Fibroblast of lung (primary cell): ENCODE data around the gene C7orf57. TPM values are rescaled to one million over a fixed set of nuclear protein-coding genes. Genes with fewer than 3 reads are reported as not detected.
A peak's percentile ranks its signal among the peaks of the same experiment; 100 is the strongest.

Experiments used
- DNase-seq, 2 donors: peaks; one replicate each; pipeline versions ENCODE4 v3.0.0 to v3.0.0-alpha.2; 2010; ENCODE audit warnings: low read depth in 2 of 2
- H2AFZ ChIP-seq: 2 replicates; pipeline ENCODE4 v1.5.1; 2012; ENCODE audit warnings: low read length, control low read depth, inconsistent platforms
- H3K27ac ChIP-seq: 2 replicates; pipeline ENCODE4 v1.5.1; 2011; ENCODE audit warnings: low read length, control low read depth; ENCODE audit not compliant: insufficient read depth
- H3K27me3 ChIP-seq: 2 replicates; pipeline ENCODE4 v1.5.1; 2011; ENCODE audit warnings: mild to moderate bottlenecking, low read length; ENCODE audit not compliant: control insufficient read depth, insufficient read depth
- H3K36me3 ChIP-seq: 2 replicates; pipeline ENCODE4 v1.5.1; 2011; ENCODE audit warnings: low read length; ENCODE audit not compliant: control insufficient read depth, insufficient read depth
- H3K4me1 ChIP-seq: 2 replicates; pipeline ENCODE4 v1.5.1; 2011; ENCODE audit warnings: low read length; ENCODE audit not compliant: control insufficient read depth, insufficient read depth; ENCODE audit errors: extremely low read depth
- H3K4me2 ChIP-seq: 2 replicates; pipeline ENCODE4 v1.5.1; 2011; ENCODE audit warnings: low read length, control low read depth; ENCODE audit not compliant: insufficient read depth; ENCODE audit errors: extremely low read depth
- H3K4me3 ChIP-seq, 4 experiments: fragments of 200-600 bp in 1 of 4; sonication (generic) in 1 of 4; replicated peaks in 1 of 4; 2 replicates each; pipeline ENCODE4 v1.5.1; 2011 to 2016; ENCODE audit warnings: low read length in 4 of 4, low read depth in 3 of 4, mild to moderate bottlenecking in 3 of 4, control low read depth in 2 of 4, inconsistent platforms in 1 of 4, mixed read lengths in 1 of 4; ENCODE audit not compliant: insufficient read depth in 1 of 4; ENCODE audit errors: control extremely low read depth in 1 of 4
- H3K79me2 ChIP-seq: 2 replicates; pipeline ENCODE4 v1.5.1; 2012; ENCODE audit warnings: mild to moderate bottlenecking, low read length, inconsistent platforms; ENCODE audit not compliant: control insufficient read depth, insufficient read depth
- H3K9ac ChIP-seq: 2 replicates; pipeline ENCODE4 v1.5.1; 2011; ENCODE audit warnings: mild to moderate bottlenecking, low read length, control low read depth; ENCODE audit not compliant: insufficient read depth
- H3K9me3 ChIP-seq: 2 replicates; pipeline ENCODE4 v1.5.1; 2012; ENCODE audit warnings: low read depth, low read length; ENCODE audit not compliant: control insufficient read depth, insufficient read depth
- H4K20me1 ChIP-seq: 2 replicates; pipeline ENCODE4 v1.5.1; 2011; ENCODE audit warnings: low read length; ENCODE audit not compliant: control insufficient read depth, insufficient read depth; ENCODE audit errors: extremely low read depth
- EZH2 ChIP-seq: IDR thresholded peaks from 2 replicates; pipeline ENCODE4 v1.5.1; 2012; ENCODE audit warnings: low read length, control low read depth, mild to moderate bottlenecking; ENCODE audit errors: missing control alignments
- polyA plus RNA-seq, 2 donors: library from polyadenylated mRNA; depleted of rRNA in 1 of 2; stranded (reverse) in 1 of 2; unstranded in 1 of 2; fragments of >200 nt; gene quantifications; 2 replicates each; pipeline ENCODE4 v1.2.1, GENCODE V29; 2011 to 2012; ENCODE audit warnings: missing spikeins in 1 of 2
- total RNA-seq: library from RNA; depleted of rRNA; stranded (reverse); fragments of >200 nt; gene quantifications from 2 replicates; pipeline ENCODE4 v1.2.1, GENCODE V29; 2014
- TF ChIP-seq, protein P1 (sequence below), 2 donors: IDR thresholded peaks in 1 of 2; conservative IDR thresholded peaks in 1 of 2; 1 replicate in 1 of 2; 2 replicates in 1 of 2; pipeline ENCODE4 v1.5.1; 2011 to 2012; ENCODE audit warnings: low read length in 2 of 2, control low read depth in 1 of 2, inconsistent platforms in 1 of 2, low read depth in 1 of 2, mild to moderate bottlenecking in 1 of 2

The C7orf57 gene
- total and polyA plus RNA-seq, 2 donors (not counting 1 experiment from before 2014, with no cell fraction given): not detected

DNA sequence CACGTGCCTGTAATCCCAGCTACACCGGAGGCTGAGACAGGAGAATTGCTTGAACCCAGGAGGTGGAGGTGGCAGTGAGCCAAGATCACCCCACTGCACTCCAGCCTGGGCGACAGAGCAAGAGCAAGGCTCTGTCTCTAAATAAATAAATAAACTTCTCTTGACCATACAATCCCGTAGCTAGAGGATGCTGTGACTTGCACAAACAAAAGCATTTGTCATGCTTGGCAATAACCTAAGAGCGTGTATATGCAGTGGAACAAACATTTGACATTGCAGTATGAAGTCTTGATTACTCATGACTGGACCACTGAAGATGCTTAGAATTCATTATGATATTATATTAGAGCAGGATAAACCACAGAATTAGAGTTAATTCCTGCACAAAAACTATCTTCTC lies 1.4 kb upstream of the C7orf57 start:
- H3K27me3 ChIP-seq: peaks cover 22% of the 10 kb centered on the region
- no peaks in the 10 kb centered on the region for H4K20me1 ChIP-seq
- TF ChIP-seq, protein P1, sequence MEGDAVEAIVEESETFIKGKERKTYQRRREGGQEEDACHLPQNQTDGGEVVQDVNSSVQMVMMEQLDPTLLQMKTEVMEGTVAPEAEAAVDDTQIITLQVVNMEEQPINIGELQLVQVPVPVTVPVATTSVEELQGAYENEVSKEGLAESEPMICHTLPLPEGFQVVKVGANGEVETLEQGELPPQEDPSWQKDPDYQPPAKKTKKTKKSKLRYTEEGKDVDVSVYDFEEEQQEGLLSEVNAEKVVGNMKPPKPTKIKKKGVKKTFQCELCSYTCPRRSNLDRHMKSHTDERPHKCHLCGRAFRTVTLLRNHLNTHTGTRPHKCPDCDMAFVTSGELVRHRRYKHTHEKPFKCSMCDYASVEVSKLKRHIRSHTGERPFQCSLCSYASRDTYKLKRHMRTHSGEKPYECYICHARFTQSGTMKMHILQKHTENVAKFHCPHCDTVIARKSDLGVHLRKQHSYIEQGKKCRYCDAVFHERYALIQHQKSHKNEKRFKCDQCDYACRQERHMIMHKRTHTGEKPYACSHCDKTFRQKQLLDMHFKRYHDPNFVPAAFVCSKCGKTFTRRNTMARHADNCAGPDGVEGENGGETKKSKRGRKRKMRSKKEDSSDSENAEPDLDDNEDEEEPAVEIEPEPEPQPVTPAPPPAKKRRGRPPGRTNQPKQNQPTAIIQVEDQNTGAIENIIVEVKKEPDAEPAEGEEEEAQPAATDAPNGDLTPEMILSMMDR (conservative IDR thresholded peaks at IDR 0.05 in 1 of 2, IDR thresholded peaks at IDR 0.05 in 1 of 2; ENCODE audit: low read depth in 1 of 2, low read length in 2 of 2): no peak
- TF ChIP-seq EZH2: no peak

DNA sequence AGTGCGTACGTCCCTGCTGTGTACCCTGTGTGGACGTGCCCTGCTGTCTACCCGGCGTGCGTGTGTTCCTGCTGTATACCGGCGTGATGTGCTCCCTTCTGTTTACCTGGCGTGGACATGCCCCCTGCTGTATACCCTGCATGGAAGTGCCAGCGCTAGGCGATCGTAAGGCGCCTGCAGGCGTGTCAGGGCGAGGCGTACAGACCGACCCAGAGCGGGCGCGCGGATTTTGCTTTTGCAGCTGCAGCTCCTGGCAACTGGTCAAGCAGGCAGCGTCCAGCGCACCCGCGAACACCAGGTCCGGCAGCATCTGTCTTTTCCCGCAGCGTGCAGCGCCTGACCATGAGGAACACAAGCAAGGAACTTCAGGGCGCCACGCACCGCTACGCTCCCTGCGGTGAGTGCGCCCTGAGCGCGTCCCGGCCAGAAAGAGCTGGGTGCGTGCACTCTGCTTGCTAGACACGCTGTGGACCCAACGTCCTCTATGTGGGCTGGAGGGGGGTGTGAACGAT lies 680 bp downstream of the C7orf57 start:
- Histone ChIP-seq H4K20me1 (no peaks in the 10 kb centered on the region), H3K27me3 (peaks cover 22% of the 10 kb centered on the region), H3K4me3 (peak overlapping the region; percentile 0 to 65 (median 18)), H3K79me2 (no peaks in the 10 kb centered on the region), H2AFZ (peak overlapping the region; percentile 17), H3K27ac (no peak overlapping the region), H3K36me3 (no peaks in the 10 kb centered on the region), H3K4me1 (no peaks in the 10 kb centered on the region), H3K9me3 (no peaks in the 10 kb centered on the region), H3K4me2 (peak overlapping the region; percentile 60), H3K9ac (no peak overlapping the region)
- DNase-seq: peak; percentile 35 to 42
- TF ChIP-seq EZH2: no peak
- TF ChIP-seq, protein P1 (conservative IDR thresholded peaks at IDR 0.05 in 1 of 2, IDR thresholded peaks at IDR 0.05 in 1 of 2; ENCODE audit: low read depth in 1 of 2, low read length in 2 of 2): no peak

More for the DNA sequence above, 1.4 kb upstream of the C7orf57 start:
- H2AFZ ChIP-seq: no peak overlapping the region
- H3K36me3 ChIP-seq: no peaks in the 10 kb centered on the region
- no peak for DNase-seq
- H3K27ac ChIP-seq: no peak overlapping the region
- H3K79me2 ChIP-seq: no peaks in the 10 kb centered on the region
- no peak overlapping the region for H3K9ac ChIP-seq
- H3K4me2 ChIP-seq: no peak overlapping the region
- no peaks in the 10 kb centered on the region for H3K9me3 ChIP-seq
- H3K4me1 ChIP-seq: no peaks in the 10 kb centered on the region
- H3K4me3 ChIP-seq: no peak overlapping the region

DNA sequence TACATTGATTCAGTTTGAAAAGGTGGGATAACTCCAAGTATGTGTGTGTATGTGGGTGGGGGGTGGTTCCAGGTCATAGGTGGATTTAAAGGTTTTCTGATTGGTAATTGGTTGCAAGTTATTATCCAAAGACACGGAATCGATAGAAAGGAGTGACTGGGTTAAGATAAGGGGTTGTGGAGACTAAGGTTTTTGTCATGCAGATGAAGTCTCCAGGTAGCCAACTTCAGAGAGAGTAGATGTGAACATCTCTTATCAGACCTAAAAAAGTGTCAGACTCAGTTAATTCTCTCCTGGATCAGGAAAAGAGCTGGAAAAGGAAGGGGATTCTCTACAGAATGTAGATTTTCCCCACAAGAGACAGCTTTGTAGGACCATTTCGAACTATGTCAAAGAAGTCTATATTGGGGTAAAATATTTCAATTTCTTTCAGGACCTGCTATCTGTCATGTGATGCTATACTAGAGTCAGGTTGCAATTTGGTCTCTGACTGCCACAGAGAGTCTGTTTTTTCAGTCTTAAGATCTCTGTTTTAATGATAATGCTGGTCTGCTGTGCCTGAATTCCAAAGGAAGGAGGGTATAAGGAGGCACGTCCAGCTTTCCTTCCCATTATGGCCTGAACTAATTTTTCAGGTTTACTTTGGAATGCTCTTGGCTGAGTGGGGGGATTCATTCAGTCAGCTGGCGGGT lies 3.6 kb downstream of the C7orf57 start:
- Histone ChIP-seq H3K36me3 (no peaks in the 10 kb centered on the region), H3K79me2 (no peaks in the 10 kb centered on the region), H3K27ac (no peak overlapping the region), H2AFZ (no peak overlapping the region), H3K9ac (no peak overlapping the region), H3K4me2 (no peak overlapping the region), H3K4me3 (no peak overlapping the region), H3K9me3 (no peaks in the 10 kb centered on the region), H3K27me3 (peaks cover 19% of the 10 kb centered on the region), H3K4me1 (peaks cover 2% of the 10 kb centered on the region), H4K20me1 (no peaks in the 10 kb centered on the region)
- DNase-seq: no peak
- no peak for TF ChIP-seq EZH2
- TF ChIP-seq, protein P1 (conservative IDR thresholded peaks at IDR 0.05 in 1 of 2, IDR thresholded peaks at IDR 0.05 in 1 of 2; ENCODE audit: low read depth in 1 of 2, low read length in 2 of 2): no peak
